HG02943 (cell line): Measurements from ENCODE around the gene CDK2.

ENCODE experiments used
- ATAC-seq: cut with Tn5 transposase; IDR thresholded peaks from one replicate; pipeline ENCODE4 v1.9.1; 2021; ENCODE audit warnings: mild to moderate bottlenecking, low read depth, moderate library complexity; ENCODE audit not compliant: unreplicated experiment

CDK2 gene

GRCh38 chr12:55935738-55936151 is 30.9 kb upstream of the CDK2 start:
- no peak for ATAC-seq

GRCh38 chr12:55937981-55938380 is 28.6 kb upstream of the CDK2 start:
- ATAC-seq: no peak

- ATAC-seq: no peak
Measured at GRCh38 chr12:55938826-55939501, 27.7 kb upstream of the CDK2 start.

- peak; percentile 92 for ATAC-seq
Measured at GRCh38 chr12:55940065-55940732, 26.4 kb upstream of the CDK2 start.

GRCh38 chr12:55942055-55942454 is 24.6 kb upstream of the CDK2 start:
- ATAC-seq: no peak

GRCh38 chr12:55942577-55943136 is 24.0 kb upstream of the CDK2 start:
- ATAC-seq: no peak

GRCh38 chr12:55946553-55946952 is 20.1 kb upstream of the CDK2 start:
- ATAC-seq: no peak

- ATAC-seq: no peak
Measured at GRCh38 chr12:55955344-55955743, 11.3 kb upstream of the CDK2 start.

GRCh38 chr12:55955800-55956508 is 10.7 kb upstream of the CDK2 start:
- no peak for ATAC-seq

- ATAC-seq: no peak
Measured at GRCh38 chr12:55957106-55957859, 9.3 kb upstream of the CDK2 start.

- no peak for ATAC-seq
Measured at GRCh38 chr12:55963760-55964159, 2.9 kb upstream of the CDK2 start.

- no peak for ATAC-seq
Measured at GRCh38 chr12:55965240-55965639, 1.4 kb upstream of the CDK2 start.

GRCh38 chr12:55965941-55966407 is 656 bp upstream of the CDK2 start, which contains the start of gene PMEL:
Gene PMEL (minus strand): TSS chr12:55966042. CDS start chr12:55966011, 31 bp downstream.
- ATAC-seq: peak; percentile 13

- ATAC-seq: no peak
Measured at GRCh38 chr12:55969356-55969755, 2.7 kb downstream of the CDK2 start.

GRCh38 chr12:55970775-55971174 is 4.1 kb downstream of the CDK2 start:
- no peak for ATAC-seq

- ATAC-seq: no peak
Measured at GRCh38 chr12:55972042-55972441, 5.4 kb downstream of the CDK2 start.

GRCh38 chr12:55972456-55972855 is 5.8 kb downstream of the CDK2 start:
- ATAC-seq: no peak

GRCh38 chr12:55972911-55973598 is 6.4 kb downstream of the CDK2 start:
- ATAC-seq: no peak

- ATAC-seq: peak; percentile 94
Measured at GRCh38 chr12:55973599-55974307, 7.1 kb downstream of the CDK2 start, which contains the start of gene RAB5B. Gene RAB5B (plus strand): TSS chr12:55974078. CDS start chr12:55986961, 12,883 bp downstream.
